Right lobe of liver (tissue), 4 donors: ENCODE data around the gene NME8.

Source experiments
- CTCF ChIP-seq, 4 donors: fragments of 200-600 bp in 3 of 4; fragments of 450-650 bp in 1 of 4; IDR thresholded peaks; one replicate each; pipeline versions ENCODE4 v1.5.1 to v1.8.0; 2016 to 2022; ENCODE audit warnings: antibody characterized with exemption in 4 of 4, mild to moderate bottlenecking in 2 of 4
- POLR2A ChIP-seq: fragments of 450-650 bp; IDR thresholded peaks from one replicate; pipeline ENCODE4 v1.6.1; 2017; ENCODE audit warnings: antibody characterized with exemption, mild to moderate bottlenecking
- donor health status: DM: no; HTN: no; CAD: no.
- donor health status: DM: no; HTN: no; CAD: no.
- donor health status: DM: no; HTN: yes; CAD: no.

GRCh38 chr7:37820708-37821468 is 27.5 kb upstream of the NME8 start:
- TF ChIP-seq CTCF (IDR thresholded peaks at IDR 0.05) (no peak), POLR2A (no peak)
